GM10248 (cell line): ENCODE data around the gene AQP12A.

Experiments used
- CTCF ChIA-PET: fragments of 300-600 bp; sonication (Branson Sonifier 250); formaldehyde crosslinking; extraction: SDS; loops from one replicate; lab custom pipeline; 2021; ENCODE audit warnings: antibody characterized with exemption; lab: Yijun Ruan, JAX
- POLR2A ChIA-PET: fragments of 350-650 bp; sonication (Branson Sonifier 250); formaldehyde crosslinking; extraction: SDS; loops from one replicate; lab custom pipeline; 2020; ENCODE audit warnings: antibody characterized with exemption; lab: Yijun Ruan, JAX
- DNase-seq: peaks from one replicate; pipeline ENCODE4 v3.0.0; 2012; ENCODE audit errors: extremely low spot score
- TF ChIP-seq, protein P1 (sequence below): IDR thresholded peaks from 2 replicates; pipeline ENCODE4 v1.5.1; 2012; ENCODE audit warnings: mild to moderate bottlenecking, low read depth; ENCODE audit errors: extremely low read depth, missing control alignments, control extremely low read depth

AQP12A gene

GRCh38 chr2:240735476-240735875, 43.8 kb downstream of the AQP12A start:
- no peak for DNase-seq
- ChIA-PET CTCF (no interaction called here), POLR2A (no interaction called here)
- TF ChIP-seq, protein P1, sequence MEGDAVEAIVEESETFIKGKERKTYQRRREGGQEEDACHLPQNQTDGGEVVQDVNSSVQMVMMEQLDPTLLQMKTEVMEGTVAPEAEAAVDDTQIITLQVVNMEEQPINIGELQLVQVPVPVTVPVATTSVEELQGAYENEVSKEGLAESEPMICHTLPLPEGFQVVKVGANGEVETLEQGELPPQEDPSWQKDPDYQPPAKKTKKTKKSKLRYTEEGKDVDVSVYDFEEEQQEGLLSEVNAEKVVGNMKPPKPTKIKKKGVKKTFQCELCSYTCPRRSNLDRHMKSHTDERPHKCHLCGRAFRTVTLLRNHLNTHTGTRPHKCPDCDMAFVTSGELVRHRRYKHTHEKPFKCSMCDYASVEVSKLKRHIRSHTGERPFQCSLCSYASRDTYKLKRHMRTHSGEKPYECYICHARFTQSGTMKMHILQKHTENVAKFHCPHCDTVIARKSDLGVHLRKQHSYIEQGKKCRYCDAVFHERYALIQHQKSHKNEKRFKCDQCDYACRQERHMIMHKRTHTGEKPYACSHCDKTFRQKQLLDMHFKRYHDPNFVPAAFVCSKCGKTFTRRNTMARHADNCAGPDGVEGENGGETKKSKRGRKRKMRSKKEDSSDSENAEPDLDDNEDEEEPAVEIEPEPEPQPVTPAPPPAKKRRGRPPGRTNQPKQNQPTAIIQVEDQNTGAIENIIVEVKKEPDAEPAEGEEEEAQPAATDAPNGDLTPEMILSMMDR = no peak

DNA sequence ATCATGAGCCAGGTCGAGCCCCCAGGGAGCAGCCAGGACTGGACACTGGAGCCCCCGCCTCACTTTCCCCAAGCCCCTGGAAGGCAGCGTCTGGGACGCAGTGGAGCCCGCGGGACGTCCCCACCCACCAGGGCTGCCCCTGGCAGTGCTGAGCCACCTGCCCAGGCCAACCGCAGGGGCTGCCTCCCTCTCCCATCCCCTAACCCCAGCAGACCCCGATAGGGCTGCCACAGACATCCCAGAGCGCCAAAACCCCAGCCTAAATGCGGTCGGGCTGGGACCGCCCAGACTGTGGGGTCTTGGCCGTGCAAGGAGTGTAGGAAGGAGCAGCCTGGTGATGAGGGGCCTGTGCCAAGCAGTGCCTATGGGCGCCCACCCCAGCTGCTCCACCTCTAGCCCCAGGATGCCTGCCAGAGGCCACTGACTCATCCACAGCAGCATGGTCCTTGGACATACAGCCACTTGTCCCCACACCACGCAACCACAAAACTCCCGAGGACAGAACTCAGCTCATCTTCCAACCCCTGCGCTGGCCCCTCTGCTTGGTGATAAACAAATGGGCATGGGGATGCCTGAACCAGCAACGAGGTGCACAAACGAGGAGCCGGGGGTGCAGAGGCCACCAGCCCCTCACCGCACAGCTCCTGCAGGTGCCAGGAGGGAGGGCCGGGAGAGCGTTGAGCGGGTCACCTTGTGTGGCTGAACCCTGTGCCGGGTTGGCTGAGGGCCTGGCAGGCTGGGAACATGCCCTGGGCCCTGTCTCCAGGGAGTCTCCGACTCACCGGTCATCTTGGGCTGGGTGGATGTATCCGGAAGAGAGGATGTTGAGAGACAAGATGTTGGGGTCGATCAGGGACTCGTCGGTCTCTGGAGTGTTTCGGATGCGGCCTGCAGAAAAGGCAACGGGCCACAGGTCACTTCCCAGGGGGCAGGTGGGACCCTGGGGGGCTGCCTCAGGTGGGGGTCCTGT, 44.9 kb downstream of the AQP12A start:
- TF ChIP-seq, protein P1 = no peak
- CTCF ChIA-PET = no interaction called here
- POLR2A ChIA-PET = no interaction called here
- DNase-seq = no peak

DNA sequence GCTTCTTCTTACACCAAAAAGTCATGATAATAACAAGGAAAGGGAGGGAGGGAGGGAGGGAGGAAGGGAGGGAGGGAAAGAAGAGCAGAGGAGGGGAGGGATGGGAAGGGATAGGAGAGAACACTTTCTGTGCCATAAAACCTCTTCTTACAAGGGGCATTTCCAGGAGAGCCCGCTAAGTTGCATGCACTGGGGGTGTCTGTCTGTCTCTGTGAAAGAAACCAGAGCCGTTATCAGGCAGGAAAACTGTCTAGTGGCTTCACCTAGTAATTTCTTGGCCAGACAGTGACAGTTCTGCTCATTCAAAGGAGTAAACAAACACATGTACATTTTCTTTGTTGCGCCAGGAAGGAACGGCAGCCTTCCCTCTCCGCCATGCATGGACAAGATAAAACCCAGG, 45.8 kb downstream of the AQP12A start:
- ChIA-PET CTCF (no interaction called here), POLR2A (no interaction called here)
- DNase-seq = no peak
- TF ChIP-seq, protein P1 = no peak

- no peak for DNase-seq
- POLR2A ChIA-PET = no interaction called here
- TF ChIP-seq, protein P1 = no peak
- CTCF ChIA-PET = no interaction called here
Measured at GRCh38 chr2:240737958-240738357, 46.3 kb downstream of the AQP12A start.

GRCh38 chr2:240739797-240740196, 48.1 kb downstream of the AQP12A start:
- TF ChIP-seq, protein P1 = no peak
- ChIA-PET CTCF (no interaction called here), POLR2A (no interaction called here)
- DNase-seq = no peak

DNA sequence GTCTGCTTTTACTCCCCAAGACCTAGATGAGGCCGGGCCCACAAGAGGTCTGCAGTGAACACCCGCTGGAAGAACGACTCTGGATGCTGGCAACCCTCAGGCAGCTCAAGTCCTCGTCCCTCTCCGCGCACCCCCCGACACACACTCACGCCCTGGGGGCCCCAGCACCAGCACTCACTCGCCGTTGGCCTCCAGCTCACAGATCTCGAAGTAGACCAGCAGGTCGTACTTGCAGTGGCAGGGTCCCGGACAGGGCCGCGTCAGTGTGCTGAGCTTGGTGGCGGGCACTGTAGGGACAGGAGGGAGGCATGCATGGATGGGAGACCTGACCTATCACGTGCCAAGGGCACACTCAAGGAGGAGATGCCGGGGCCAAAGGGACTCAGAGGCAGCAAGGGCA, 49.4 kb downstream of the AQP12A start:
- DNase-seq = no peak
- ChIA-PET CTCF (interaction anchor here (1.5 kb wide), 1 partner anchor 227 kb away, joined by 4 read pairs; no protein-coding TSS in a partner anchor), POLR2A (no interaction called here)
- TF ChIP-seq, protein P1 = no peak
